IMR-90 (cell line): ENCODE data around the gene DNASE1L1. TPM values are rescaled to one million over a fixed set of nuclear protein-coding genes. Genes with fewer than 3 reads are reported as not detected.

ENCODE experiments used
- ATAC-seq: fragments of 200-7000 bp; cut with Tn5 transposase; 2 replicates; pipeline ENCODE4 v1.9.1; 2020; ENCODE audit warnings: low read depth, mild to moderate bottlenecking, moderate library complexity
- BruUV-seq: library from RNA; stranded (reverse); fragments of 400-500 nt; replicated peaks from 2 replicates; lab custom pipeline; 2021; lab: Mats Ljungman, UMichigan
- CTCF ChIA-PET: fragments of 300-600 bp; formaldehyde crosslinking; extraction: SDS; loops from one replicate; lab custom pipeline; 2021; ENCODE audit warnings: antibody characterized with exemption; lab: Yijun Ruan, JAX
- POLR2A ChIA-PET: fragments of 300-600 bp; sonication (Branson Sonifier 250); formaldehyde crosslinking; loops from one replicate; lab custom pipeline; 2022; ENCODE audit warnings: antibody characterized with exemption; ENCODE audit not compliant: unreplicated experiment; lab: Charles Lee
- DNase-seq: peaks from one replicate; pipeline ENCODE4 v3.0.0; 2013
- H2AFZ ChIP-seq: replicated peaks from 2 replicates; pipeline ENCODE3; 2013; ENCODE audit warnings: low read length, mild to moderate bottlenecking; ENCODE audit not compliant: poor library complexity
- H2AK5ac ChIP-seq: 2 replicates; pipeline ENCODE4 v1.6.1; 2013; ENCODE audit warnings: low read depth, low read length, inconsistent platforms
- H2AK9ac ChIP-seq: replicated peaks from 2 replicates; pipeline ENCODE3; 2013; ENCODE audit warnings: mild to moderate bottlenecking, low read depth, low read length, moderate library complexity; ENCODE audit not compliant: poor library complexity
- H2BK120ac ChIP-seq: 2 replicates; pipeline ENCODE4 v1.6.1; 2013; ENCODE audit warnings: low read depth, low read length, inconsistent platforms
- H2BK15ac ChIP-seq: 3 replicates; pipeline ENCODE4 v1.6.1; 2013; ENCODE audit warnings: low read depth, low read length, inconsistent platforms
- H2BK20ac ChIP-seq: 2 replicates; pipeline ENCODE4 v1.6.1; 2013; ENCODE audit warnings: low read depth, mild to moderate bottlenecking, inconsistent platforms, low read length, moderate library complexity
- H2BK5ac ChIP-seq: 2 replicates; pipeline ENCODE4 v1.6.1; 2013; ENCODE audit warnings: mild to moderate bottlenecking, low read depth, low read length, inconsistent platforms; ENCODE audit not compliant: poor library complexity, severe bottlenecking
- H3K14ac ChIP-seq: replicated peaks from 2 replicates; pipeline ENCODE4 v1.6.1; 2013; ENCODE audit warnings: low read depth, low read length, inconsistent platforms
- H3K18ac ChIP-seq: 2 replicates; pipeline ENCODE4 v1.6.1; 2013; ENCODE audit warnings: low read depth, low read length, control low read depth
- H3K23ac ChIP-seq: 2 replicates; pipeline ENCODE4 v1.6.1; 2013; ENCODE audit warnings: low read depth, low read length, inconsistent platforms
- H3K27ac ChIP-seq: 2 replicates; pipeline ENCODE4 v1.5.1; 2013; ENCODE audit warnings: mild to moderate bottlenecking, control low read depth, low read length; ENCODE audit not compliant: insufficient read depth
- H3K27me3 ChIP-seq: 2 replicates; pipeline ENCODE4 v1.6.1; 2013; ENCODE audit warnings: low read length; ENCODE audit not compliant: control insufficient read depth, insufficient read depth
- H3K36me3 ChIP-seq: 2 replicates; pipeline ENCODE4 v1.6.1; 2013; ENCODE audit warnings: low read length, mixed read lengths; ENCODE audit not compliant: control insufficient read depth, insufficient read depth
- H3K4ac ChIP-seq: 2 replicates; pipeline ENCODE4 v1.6.1; 2013; ENCODE audit warnings: low read depth, low read length, inconsistent platforms
- H3K4me1 ChIP-seq: 2 replicates; pipeline ENCODE4 v1.6.1; 2013; ENCODE audit warnings: low read length, mixed read lengths; ENCODE audit not compliant: control insufficient read depth, insufficient read depth
- H3K4me2 ChIP-seq: 2 replicates; pipeline ENCODE4 v1.6.1; 2013; ENCODE audit warnings: low read depth, mild to moderate bottlenecking, control low read depth, low read length, moderate library complexity
- H3K4me3 ChIP-seq: 2 replicates; pipeline ENCODE4 v1.5.1; 2013; ENCODE audit warnings: low read depth, mild to moderate bottlenecking, control low read depth, low read length, moderate library complexity; ENCODE audit not compliant: insufficient read depth
- H3K56ac ChIP-seq: 2 replicates; pipeline ENCODE4 v1.6.1; 2013; ENCODE audit warnings: low read length, inconsistent platforms; ENCODE audit not compliant: insufficient read depth; ENCODE audit errors: extremely low read depth
- H3K79me1 ChIP-seq, 2 experiments: 2 replicates each; pipeline ENCODE4 v1.6.1; 2013; ENCODE audit warnings: low read length in 2 of 2, inconsistent platforms in 1 of 2, low read depth in 1 of 2
- H3K9ac ChIP-seq: 2 replicates; pipeline ENCODE4 v1.6.1; 2013; ENCODE audit warnings: low read depth, low read length, control low read depth
- H3K9me1 ChIP-seq: 2 replicates; pipeline ENCODE4 v1.6.1; 2013; ENCODE audit warnings: low read length, inconsistent platforms; ENCODE audit not compliant: insufficient read depth
- H3K9me3 ChIP-seq: 2 replicates; pipeline ENCODE4 v1.6.1; 2013; ENCODE audit warnings: low read length; ENCODE audit not compliant: control insufficient read depth, insufficient read depth
- H4K20me1 ChIP-seq: 2 replicates; pipeline ENCODE4 v1.6.1; 2013; ENCODE audit warnings: low read length, inconsistent platforms; ENCODE audit not compliant: insufficient read depth
- H4K5ac ChIP-seq: 2 replicates; pipeline ENCODE4 v1.6.1; 2013; ENCODE audit warnings: mild to moderate bottlenecking, low read depth, low read length, control low read depth
- H4K8ac ChIP-seq, 2 experiments: 2 replicates each; pipeline ENCODE4 v1.6.1; 2013; ENCODE audit warnings: low read depth in 2 of 2, low read length in 2 of 2, control low read depth in 1 of 2, inconsistent platforms in 1 of 2
- H4K91ac ChIP-seq: 2 replicates; pipeline ENCODE4 v1.6.1; 2013; ENCODE audit warnings: low read depth, low read length, inconsistent platforms; ENCODE audit not compliant: insufficient read depth
- BHLHE40 ChIP-seq: fragments of 150-350 bp; IDR thresholded peaks from 2 replicates; pipeline ENCODE4 v1.6.1; 2016; ENCODE audit warnings: mild to moderate bottlenecking, low read depth, low read length
- CEBPB ChIP-seq: IDR thresholded peaks from 2 replicates; pipeline ENCODE4 v1.6.1; 2012; ENCODE audit warnings: low read depth, low read length, improper control_type of control experiment
- CHD1 ChIP-seq: IDR thresholded peaks from 2 replicates; pipeline ENCODE4 v1.6.1; 2012; ENCODE audit warnings: low read depth, low read length, improper control_type of control experiment
- MAFK ChIP-seq: IDR thresholded peaks from 2 replicates; pipeline ENCODE4 v1.6.1; 2012; ENCODE audit warnings: low read depth, low read length, improper control_type of control experiment
- NFE2L2 ChIP-seq: fragments of 150-350 bp; IDR thresholded peaks from 2 replicates; pipeline ENCODE4 v1.6.1; 2016; ENCODE audit warnings: low read depth, mild to moderate bottlenecking, low read length
- POLR2A ChIP-seq: IDR thresholded peaks from 2 replicates; pipeline ENCODE4 v1.6.1; 2012; ENCODE audit warnings: mild to moderate bottlenecking, low read depth, low read length
- RAD21 ChIP-seq: IDR thresholded peaks from 2 replicates; pipeline ENCODE4 v1.6.1; 2012; ENCODE audit warnings: low read length, improper control_type of control experiment
- SMC3 ChIP-seq: fragments of 150-350 bp; IDR thresholded peaks from 2 replicates; pipeline ENCODE4 v1.6.1; 2016; ENCODE audit warnings: low read depth, mild to moderate bottlenecking, antibody characterized with exemption, low read length, moderate library complexity
- WGBS, 2 experiments: methylation state at CpG; one replicate each; pipeline versions ENCODE4 v1.1.5 to v1.1.7; 2013; ENCODE audit warnings: missing lambda C conversion rate in 2 of 2; ENCODE audit not compliant: insufficient read length in 1 of 2; ENCODE audit errors: extremely low coverage in 2 of 2; 5-methylcytosine and 5-hydroxymethylcytosine counted together
- dilution Hi-C: fragments of 300-500 bp; cut with HindIII; formaldehyde crosslinking; loops from one replicate; pipeline ENCODE4 v1.14.3; 2018; ENCODE audit warnings: low sequenced_read_pairs; ENCODE audit not compliant: unreplicated experiment
- in situ Hi-C: fragments of 300-500 bp; cut with MboI; formaldehyde crosslinking; loops from 3 replicates; pipeline ENCODE4 v1.14.3; 2019; ENCODE audit warnings: low sequenced_read_pairs, inconsistent platforms, mixed read lengths
- intact Hi-C: fragments of 100-400 bp; cut with micrococcal nuclease; formaldehyde crosslinking; loops from 2 replicates; pipeline ENCODE4 v1.10.0; 2022
- polyA plus RNA-seq, 3 experiments: library from polyadenylated mRNA; depleted of rRNA; stranded (reverse); fragments of >200 nt; gene quantifications; 2 replicates each; pipeline ENCODE4 v1.2.3, GENCODE V29; 2012; ENCODE audit warnings: low replicate concordance in 1 of 3
- total RNA-seq: library from RNA; depleted of rRNA; stranded (reverse); fragments of >200 nt; gene quantifications from 2 replicates; pipeline ENCODE4 v1.2.3, GENCODE V29; 2012
- TF ChIP-seq, protein P1 (sequence below): fragments of 150-350 bp; IDR thresholded peaks from 2 replicates; pipeline ENCODE4 v1.6.1; 2017; ENCODE audit warnings: mild to moderate bottlenecking, antibody characterized with exemption, low read length, low read depth
- TF ChIP-seq, protein P2 (sequence below): conservative IDR thresholded peaks from 2 replicates; pipeline ENCODE4 v1.5.1; 2012; ENCODE audit warnings: mild to moderate bottlenecking, low read depth, low read length, improper control_type of control experiment

The DNASE1L1 gene
- total and polyA plus RNA-seq, 2 of the 4 experiments (the other 2 are of a cell fraction): 51.4 to 55.5 TPM

- Histone ChIP-seq H3K27me3 (no peaks in the 10 kb centered on the region), H2BK20ac (no peak overlapping the region), H4K91ac (no peak overlapping the region), H4K5ac (no peak overlapping the region), H3K4me2 (no peak overlapping the region), H3K27ac (no peak overlapping the region), H3K9me1 (no peaks in the 10 kb centered on the region), H3K56ac (no peak overlapping the region), H3K23ac (no peak overlapping the region), H2AFZ (no peak overlapping the region), H3K4me3 (no peak overlapping the region), H3K79me1 (peaks cover 0 to 32% of the 10 kb centered on the region in 2 experiments; a peak in 2 of 4 replicates), H3K36me3 (peaks cover 47% of the 10 kb centered on the region), H3K4me1 (peaks cover 8% of the 10 kb centered on the region; the same call in 1 of the 2 replicates), H4K20me1 (no peaks in the 10 kb centered on the region; the same call in 1 of the 2 replicates), H2BK15ac (no peak overlapping the region), H4K8ac (no peak overlapping the region), H2BK120ac (no peak overlapping the region), H3K14ac (no peak overlapping the region), H3K4ac (no peak overlapping the region), H2AK9ac (no peak overlapping the region), H2BK5ac (no peak overlapping the region), H3K9me3 (no peaks in the 10 kb centered on the region; the same call in 1 of the 2 replicates), H2AK5ac (no peak overlapping the region), H3K9ac (no peak overlapping the region), H3K18ac (no peak overlapping the region)
- DNase-seq (no peak), ATAC-seq (no peak)
- no peak for TF ChIP-seq SMC3
- no peak for TF ChIP-seq POLR2A
- TF ChIP-seq, protein P1, sequence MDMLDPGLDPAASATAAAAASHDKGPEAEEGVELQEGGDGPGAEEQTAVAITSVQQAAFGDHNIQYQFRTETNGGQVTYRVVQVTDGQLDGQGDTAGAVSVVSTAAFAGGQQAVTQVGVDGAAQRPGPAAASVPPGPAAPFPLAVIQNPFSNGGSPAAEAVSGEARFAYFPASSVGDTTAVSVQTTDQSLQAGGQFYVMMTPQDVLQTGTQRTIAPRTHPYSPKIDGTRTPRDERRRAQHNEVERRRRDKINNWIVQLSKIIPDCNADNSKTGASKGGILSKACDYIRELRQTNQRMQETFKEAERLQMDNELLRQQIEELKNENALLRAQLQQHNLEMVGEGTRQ: no peak
- no peak for TF ChIP-seq CHD1
- no peak for TF ChIP-seq MAFK
- TF ChIP-seq BHLHE40: no peak
- TF ChIP-seq, protein P2, sequence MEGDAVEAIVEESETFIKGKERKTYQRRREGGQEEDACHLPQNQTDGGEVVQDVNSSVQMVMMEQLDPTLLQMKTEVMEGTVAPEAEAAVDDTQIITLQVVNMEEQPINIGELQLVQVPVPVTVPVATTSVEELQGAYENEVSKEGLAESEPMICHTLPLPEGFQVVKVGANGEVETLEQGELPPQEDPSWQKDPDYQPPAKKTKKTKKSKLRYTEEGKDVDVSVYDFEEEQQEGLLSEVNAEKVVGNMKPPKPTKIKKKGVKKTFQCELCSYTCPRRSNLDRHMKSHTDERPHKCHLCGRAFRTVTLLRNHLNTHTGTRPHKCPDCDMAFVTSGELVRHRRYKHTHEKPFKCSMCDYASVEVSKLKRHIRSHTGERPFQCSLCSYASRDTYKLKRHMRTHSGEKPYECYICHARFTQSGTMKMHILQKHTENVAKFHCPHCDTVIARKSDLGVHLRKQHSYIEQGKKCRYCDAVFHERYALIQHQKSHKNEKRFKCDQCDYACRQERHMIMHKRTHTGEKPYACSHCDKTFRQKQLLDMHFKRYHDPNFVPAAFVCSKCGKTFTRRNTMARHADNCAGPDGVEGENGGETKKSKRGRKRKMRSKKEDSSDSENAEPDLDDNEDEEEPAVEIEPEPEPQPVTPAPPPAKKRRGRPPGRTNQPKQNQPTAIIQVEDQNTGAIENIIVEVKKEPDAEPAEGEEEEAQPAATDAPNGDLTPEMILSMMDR: no peak
- no peak for TF ChIP-seq CEBPB
- no peak for TF ChIP-seq RAD21
- TF ChIP-seq NFE2L2: no peak
- dilution Hi-C loops (no loop called here), intact Hi-C loops (no loop called here), in situ Hi-C loops (no loop called here)
- BruUV-seq: no TSS peak
- ChIA-PET CTCF (no interaction called here), POLR2A (no interaction called here)
- WGBS, 2 experiments: 94% methylated on average over 5 of the region's 14 CpGs; no CpG with 5 or more reads in 1 of the 2 experiments
Observed at GRCh38 chrX:154448484-154448883, 39.4 kb upstream of the DNASE1L1 start.
